ENCODE data around the gene YIPF2. TPM values are rescaled to one million over a fixed set of nuclear protein-coding genes. Genes with fewer than 3 reads are reported as not detected.

The YIPF2 gene
- total RNA-seq, 1 donor from 2014 or later, result 139 TPM

DNA sequence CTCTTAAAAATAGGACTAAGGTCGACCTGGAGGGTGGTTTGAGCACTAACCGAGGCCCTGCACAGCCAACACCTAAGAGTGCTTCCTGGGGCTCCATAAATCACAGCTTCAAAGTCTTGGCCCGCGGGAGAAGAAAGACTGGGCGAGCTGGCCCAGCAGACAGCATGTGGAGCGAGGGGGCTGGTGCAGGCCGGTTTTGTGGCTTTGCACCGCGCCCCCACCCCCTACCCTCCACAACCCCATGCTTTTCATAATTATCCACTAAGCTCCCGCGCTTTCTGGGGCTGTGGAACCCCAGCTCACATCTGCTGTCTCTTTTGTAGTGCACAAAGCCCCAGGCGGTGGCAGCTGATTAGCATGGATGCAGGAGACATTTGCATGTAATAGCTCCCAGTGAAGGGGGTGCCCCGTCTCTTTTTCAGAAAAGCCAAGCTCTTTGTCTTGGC, 40.0 kb downstream of the YIPF2 start:
- intact Hi-C loops (cut with DNase I), result no loop called here
- Histone ChIP-seq H3K27ac (no peak overlapping the region), H3K36me3 (no peaks in the 10 kb centered on the region), H3K27me3 (no peaks in the 10 kb centered on the region), H3K9me3 (no peaks in the 10 kb centered on the region), H3K4me1 (no peaks in the 10 kb centered on the region), H3K4me3 (no peak overlapping the region)
- TF ChIP-seq, protein P1, sequence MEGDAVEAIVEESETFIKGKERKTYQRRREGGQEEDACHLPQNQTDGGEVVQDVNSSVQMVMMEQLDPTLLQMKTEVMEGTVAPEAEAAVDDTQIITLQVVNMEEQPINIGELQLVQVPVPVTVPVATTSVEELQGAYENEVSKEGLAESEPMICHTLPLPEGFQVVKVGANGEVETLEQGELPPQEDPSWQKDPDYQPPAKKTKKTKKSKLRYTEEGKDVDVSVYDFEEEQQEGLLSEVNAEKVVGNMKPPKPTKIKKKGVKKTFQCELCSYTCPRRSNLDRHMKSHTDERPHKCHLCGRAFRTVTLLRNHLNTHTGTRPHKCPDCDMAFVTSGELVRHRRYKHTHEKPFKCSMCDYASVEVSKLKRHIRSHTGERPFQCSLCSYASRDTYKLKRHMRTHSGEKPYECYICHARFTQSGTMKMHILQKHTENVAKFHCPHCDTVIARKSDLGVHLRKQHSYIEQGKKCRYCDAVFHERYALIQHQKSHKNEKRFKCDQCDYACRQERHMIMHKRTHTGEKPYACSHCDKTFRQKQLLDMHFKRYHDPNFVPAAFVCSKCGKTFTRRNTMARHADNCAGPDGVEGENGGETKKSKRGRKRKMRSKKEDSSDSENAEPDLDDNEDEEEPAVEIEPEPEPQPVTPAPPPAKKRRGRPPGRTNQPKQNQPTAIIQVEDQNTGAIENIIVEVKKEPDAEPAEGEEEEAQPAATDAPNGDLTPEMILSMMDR (IDR thresholded peaks at IDR 0.05), result no peak
- DNase-seq (ENCODE audit: low spot score in 2 of 2), result no peak

DNA sequence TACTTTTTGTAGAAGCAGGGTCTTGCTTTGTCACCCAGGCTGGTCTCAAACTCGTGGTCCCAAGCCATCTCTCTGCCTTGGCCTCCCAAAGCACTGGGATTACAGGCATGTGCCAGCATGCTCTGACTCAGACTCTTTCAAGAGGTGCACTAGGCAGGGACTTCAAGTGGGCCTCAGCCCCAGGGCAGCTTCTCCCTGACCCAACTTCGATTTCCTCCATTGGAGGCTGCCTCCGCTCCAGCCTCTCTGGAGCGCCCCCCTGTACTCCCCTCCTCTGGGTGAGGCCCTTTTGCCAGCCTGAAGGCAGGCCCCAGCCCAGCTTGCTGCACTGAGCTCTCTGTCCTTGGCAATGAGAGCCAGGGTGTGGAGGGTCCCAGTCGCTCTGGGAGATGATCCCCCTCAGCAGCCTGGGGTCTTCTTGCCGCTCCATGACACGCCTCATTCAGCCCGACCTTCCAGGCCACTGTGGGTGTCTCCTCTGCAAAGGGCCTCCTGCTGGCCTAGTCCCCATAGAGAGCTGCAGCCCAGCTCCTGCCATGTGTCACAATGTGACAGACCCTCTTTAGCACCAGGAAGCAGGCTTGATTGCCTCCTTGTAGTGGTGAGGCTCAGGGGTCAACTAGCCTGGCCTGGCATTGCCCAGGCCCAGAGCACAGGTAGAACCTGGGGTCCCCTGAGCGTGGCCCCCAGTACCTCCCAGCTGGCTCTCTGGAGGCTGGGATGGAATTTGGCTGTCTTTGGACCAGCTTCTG, 40.6 kb downstream of the YIPF2 start:
- Histone ChIP-seq H3K27me3 (no peaks in the 10 kb centered on the region), H3K4me1 (no peaks in the 10 kb centered on the region), H3K27ac (no peak overlapping the region)

DNA sequence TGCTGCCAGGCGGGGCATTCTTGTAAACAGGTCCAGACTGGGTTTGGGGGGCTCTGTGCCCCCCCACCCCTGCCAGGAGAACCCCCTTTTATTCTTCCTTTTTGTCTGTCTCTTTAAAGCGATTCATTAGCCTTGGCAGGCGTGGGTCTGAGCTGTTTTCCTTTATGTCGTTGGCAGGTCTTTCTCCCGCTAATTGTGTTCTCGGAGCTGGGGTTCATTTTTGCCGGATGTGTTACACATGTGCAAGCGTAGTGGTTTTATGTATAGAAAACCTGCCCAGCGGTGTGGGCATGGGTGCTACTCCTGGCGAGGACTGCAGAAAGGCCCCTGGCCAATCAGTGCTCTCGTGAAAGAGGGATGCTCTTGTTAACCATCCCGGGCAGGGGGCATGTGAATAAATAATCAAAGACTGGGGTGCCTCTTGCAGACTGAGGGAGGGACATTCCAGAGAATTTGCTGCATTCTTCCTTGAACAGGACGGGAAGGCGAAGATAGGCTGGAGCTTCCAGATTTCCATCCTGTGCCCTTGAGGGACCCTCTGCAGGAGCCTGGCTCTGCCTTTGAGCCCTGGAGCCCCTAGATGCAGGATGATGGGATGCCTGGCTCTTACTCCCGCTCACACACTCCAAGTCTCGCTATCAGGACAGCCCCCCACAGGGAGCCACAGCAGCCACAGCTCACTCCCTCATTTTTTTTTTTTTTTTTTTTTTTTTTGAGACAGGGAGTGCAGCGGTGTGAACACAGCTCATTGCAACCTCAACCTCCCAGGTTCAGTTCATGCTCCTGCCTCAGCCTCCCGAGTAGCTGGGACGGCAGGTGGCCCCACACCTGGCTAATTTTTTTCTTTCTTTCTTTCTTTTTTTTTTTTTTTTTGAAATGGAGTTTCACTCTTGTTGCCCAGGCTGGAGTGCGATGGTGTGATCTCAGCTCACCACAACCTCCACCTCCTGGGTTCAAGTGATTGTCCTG, 43.0 kb downstream of the YIPF2 start:
- Histone ChIP-seq H3K27me3 (no peaks in the 10 kb centered on the region), H3K4me3 (no peak overlapping the region), H3K4me1 (peaks cover 0 to 11% of the 10 kb centered on the region in 2 donors), H3K27ac (no peak overlapping the region), H3K9me3 (no peaks in the 10 kb centered on the region), H3K36me3 (no peaks in the 10 kb centered on the region)
- no peak for DNase-seq (ENCODE audit: low spot score in 2 of 2)
- TF ChIP-seq, protein P1 (IDR thresholded peaks at IDR 0.05), result no peak
- intact Hi-C loops (cut with DNase I), result no loop called here

More for the DNA sequence above, 40.6 kb downstream of the YIPF2 start:
- no peak for DNase-seq (ENCODE audit: low spot score in 2 of 2)
- intact Hi-C loops (cut with DNase I), result no loop called here
- Histone ChIP-seq H3K4me3 (no peak overlapping the region), H3K36me3 (no peaks in the 10 kb centered on the region), H3K9me3 (no peaks in the 10 kb centered on the region)
- TF ChIP-seq, protein P1 (IDR thresholded peaks at IDR 0.05), result no peak

DNA sequence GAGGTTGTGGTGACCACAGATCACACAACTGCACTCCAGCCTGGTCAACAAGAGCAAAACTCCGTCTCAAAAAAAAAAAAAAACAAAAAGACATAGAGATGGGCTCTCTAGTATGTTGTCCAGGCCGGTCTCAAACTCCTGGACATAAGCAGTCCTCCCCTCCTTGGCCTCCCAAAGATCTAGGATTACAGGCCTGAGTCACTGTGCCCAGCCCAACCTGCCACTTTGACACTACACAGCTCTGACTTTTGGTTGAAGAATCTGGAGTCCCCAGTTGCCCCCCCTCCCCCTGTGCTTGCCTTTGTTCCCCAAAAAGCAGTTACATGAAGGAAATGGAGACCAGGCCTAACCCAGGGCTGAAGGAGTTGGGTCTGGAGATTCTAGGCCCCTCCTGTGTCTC, 44.2 kb downstream of the YIPF2 start:
- intact Hi-C loops (cut with DNase I), result no loop called here
- no peak for DNase-seq (ENCODE audit: low spot score in 2 of 2)

DNA sequence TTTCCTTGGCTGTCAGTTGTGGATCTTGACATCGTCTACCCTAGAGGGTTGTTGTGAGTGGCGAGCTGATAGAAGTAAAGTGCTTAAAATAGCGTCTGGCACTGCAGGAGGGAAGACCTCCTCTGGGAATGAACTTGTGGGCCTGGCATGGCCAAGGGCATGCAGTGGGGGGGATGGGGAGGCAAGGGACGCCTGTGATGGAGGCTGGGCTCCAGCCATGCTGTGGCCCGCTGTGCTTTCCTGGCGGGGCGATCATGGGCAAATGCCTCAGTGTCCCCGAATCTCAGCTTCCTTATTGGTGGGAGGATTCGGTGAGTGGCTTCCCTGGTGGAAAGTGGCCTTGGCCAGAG, 46.4 kb downstream of the YIPF2 start:
- Histone ChIP-seq H3K4me3 (no peak overlapping the region), H3K9me3 (no peaks in the 10 kb centered on the region), H3K27ac (no peak overlapping the region), H3K27me3 (no peaks in the 10 kb centered on the region), H3K36me3 (no peaks in the 10 kb centered on the region), H3K4me1 (peaks cover 0 to 14% of the 10 kb centered on the region in 2 donors)
- no peak for DNase-seq (ENCODE audit: low spot score in 2 of 2)
- TF ChIP-seq, protein P1 (IDR thresholded peaks at IDR 0.05), result no peak
- intact Hi-C loops (cut with DNase I), result no loop called here

More for the DNA sequence above, 44.2 kb downstream of the YIPF2 start:
- TF ChIP-seq, protein P1 (IDR thresholded peaks at IDR 0.05), result no peak
- no peaks in the 10 kb centered on the region for H3K9me3 ChIP-seq
- H3K36me3 ChIP-seq, result no peaks in the 10 kb centered on the region
- no peak overlapping the region for H3K4me3 ChIP-seq
- peaks cover 0 to 11% of the 10 kb centered on the region in 2 donors for H3K4me1 ChIP-seq
- H3K27me3 ChIP-seq, result no peaks in the 10 kb centered on the region
- no peak overlapping the region for H3K27ac ChIP-seq

Data from ascending aorta (tissue), 2 donors.